Activated CD4-positive, alpha-beta T cell treated with anti-CD3 and anti-CD28 coated beads, Interleukin-2, Interleukin-6, amounts not matched to agents 100 ng/mL and 50 ng/mL, durations not matched to agents 16 hours and 8 hours (primary cell): ENCODE results near the gene CYP26B1.

ENCODE experiments used
- DNase-seq: peaks from one replicate; pipeline ENCODE4 v3.0.0-alpha.2; 2020

CYP26B1 gene

GRCh38 chr2:72154386-72154975 lies 6.8 kb upstream of the CYP26B1 start:
- no peak for DNase-seq

GRCh38 chr2:72153924-72154323 lies 6.3 kb upstream of the CYP26B1 start:
- no peak for DNase-seq

GRCh38 chr2:72153026-72153791 lies 5.5 kb upstream of the CYP26B1 start:
- no peak for DNase-seq

GRCh38 chr2:72150861-72151356 lies 3.2 kb upstream of the CYP26B1 start:
- DNase-seq, result no peak

GRCh38 chr2:72150157-72150860 lies 2.6 kb upstream of the CYP26B1 start:
- peak; percentile 82 for DNase-seq

- DNase-seq, result no peak
These were observed 2.0 kb upstream of the CYP26B1 start for GRCh38 chr2:72149556-72150156.

GRCh38 chr2:72148837-72149555 lies 1.3 kb upstream of the CYP26B1 start:
- peak; percentile 29 for DNase-seq

- DNase-seq, result no peak
These were observed 558 bp upstream of the CYP26B1 start for GRCh38 chr2:72148003-72148836.

- no peak for DNase-seq
These were observed 1.0 kb downstream of the CYP26B1 start for GRCh38 chr2:72146347-72147302.

GRCh38 chr2:72145658-72146329 lies 1.9 kb downstream of the CYP26B1 start:
- no peak for DNase-seq

GRCh38 chr2:72145289-72145657 lies 2.4 kb downstream of the CYP26B1 start:
- DNase-seq, result no peak

GRCh38 chr2:72144632-72145288 lies 2.9 kb downstream of the CYP26B1 start:
- DNase-seq, result no peak

GRCh38 chr2:72144274-72144631 lies 3.4 kb downstream of the CYP26B1 start:
- DNase-seq, result no peak

GRCh38 chr2:72143441-72144273 lies 4.0 kb downstream of the CYP26B1 start:
- no peak for DNase-seq

- no peak for DNase-seq
These were observed 4.9 kb downstream of the CYP26B1 start for GRCh38 chr2:72142570-72143440.

GRCh38 chr2:72141881-72142451 lies 5.7 kb downstream of the CYP26B1 start:
- no peak for DNase-seq

- no peak for DNase-seq
These were observed 6.5 kb downstream of the CYP26B1 start for GRCh38 chr2:72141032-72141645.
